ENCODE data around the gene ERC1. TPM values are rescaled to one million over a fixed set of nuclear protein-coding genes. Genes with fewer than 3 reads are reported as not detected.
A peak's percentile ranks its signal among the peaks of the same experiment; 100 is the strongest.

Gene ERC1
- total and polyA plus RNA-seq, 2 experiments from 2014 or later = 18.4 to 29.7 TPM

DNA sequence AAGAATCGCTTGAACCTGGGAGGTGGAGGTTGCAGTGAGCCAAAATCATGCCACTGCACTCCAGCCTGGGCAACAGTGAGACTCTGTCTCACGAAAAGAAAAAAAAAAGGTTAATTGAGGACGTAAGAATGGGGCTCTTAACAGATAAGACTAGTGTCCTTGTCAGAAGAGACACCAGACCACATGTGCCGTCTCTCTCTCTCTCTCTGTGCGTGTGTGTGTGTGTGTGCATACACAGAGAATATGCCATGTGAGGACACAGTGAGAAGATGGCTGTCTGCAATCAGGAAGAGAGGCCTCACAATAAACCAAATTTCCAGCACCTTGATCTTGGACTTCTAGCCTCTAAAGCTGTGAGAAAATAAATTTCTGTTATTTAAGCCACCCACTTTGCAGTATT, 11.7 kb upstream of the ERC1 start:
- no peak for TF ChIP-seq EZH2 (IDR thresholded peaks at IDR 0.05; ENCODE audit: borderline replicate concordance)
- TF ChIP-seq, protein P1, sequence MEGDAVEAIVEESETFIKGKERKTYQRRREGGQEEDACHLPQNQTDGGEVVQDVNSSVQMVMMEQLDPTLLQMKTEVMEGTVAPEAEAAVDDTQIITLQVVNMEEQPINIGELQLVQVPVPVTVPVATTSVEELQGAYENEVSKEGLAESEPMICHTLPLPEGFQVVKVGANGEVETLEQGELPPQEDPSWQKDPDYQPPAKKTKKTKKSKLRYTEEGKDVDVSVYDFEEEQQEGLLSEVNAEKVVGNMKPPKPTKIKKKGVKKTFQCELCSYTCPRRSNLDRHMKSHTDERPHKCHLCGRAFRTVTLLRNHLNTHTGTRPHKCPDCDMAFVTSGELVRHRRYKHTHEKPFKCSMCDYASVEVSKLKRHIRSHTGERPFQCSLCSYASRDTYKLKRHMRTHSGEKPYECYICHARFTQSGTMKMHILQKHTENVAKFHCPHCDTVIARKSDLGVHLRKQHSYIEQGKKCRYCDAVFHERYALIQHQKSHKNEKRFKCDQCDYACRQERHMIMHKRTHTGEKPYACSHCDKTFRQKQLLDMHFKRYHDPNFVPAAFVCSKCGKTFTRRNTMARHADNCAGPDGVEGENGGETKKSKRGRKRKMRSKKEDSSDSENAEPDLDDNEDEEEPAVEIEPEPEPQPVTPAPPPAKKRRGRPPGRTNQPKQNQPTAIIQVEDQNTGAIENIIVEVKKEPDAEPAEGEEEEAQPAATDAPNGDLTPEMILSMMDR (IDR thresholded peaks at IDR 0.05; ENCODE audit: poor library complexity) = no peak
- no peak for TF ChIP-seq EZH2phosphoT487 (IDR thresholded peaks at IDR 0.05; ENCODE audit: low read depth, severe bottlenecking, unreplicated experiment)

DNA sequence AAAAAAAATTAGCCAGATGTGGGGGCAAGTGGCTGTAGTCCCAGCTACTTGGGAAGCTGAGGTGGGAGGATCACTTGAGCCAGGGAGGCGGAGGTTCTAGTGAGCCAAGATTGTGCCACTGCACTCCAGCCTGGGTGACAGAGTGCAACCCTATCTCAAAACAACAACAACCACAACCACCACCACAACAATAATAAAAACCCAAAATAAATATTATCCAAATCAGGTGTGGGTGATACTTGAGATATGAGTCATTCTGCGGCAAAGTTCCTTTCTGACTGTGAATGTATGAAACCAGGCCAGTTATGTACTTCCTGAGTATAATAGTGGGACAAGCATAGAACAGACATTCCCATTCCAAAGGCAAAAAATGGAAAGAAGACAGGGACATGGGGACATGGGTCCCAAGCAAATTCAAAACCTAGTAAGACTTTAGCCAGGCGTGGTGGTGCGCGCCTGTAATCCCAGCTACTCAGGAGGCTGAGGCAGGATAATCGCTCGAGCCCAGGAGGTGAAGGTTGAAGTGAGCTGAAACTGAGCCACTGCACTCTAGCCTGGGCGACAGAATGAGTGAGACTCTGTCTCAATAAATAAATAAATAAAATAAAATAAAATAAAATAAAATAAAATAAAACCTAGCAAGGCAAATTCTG, 9.7 kb upstream of the ERC1 start:
- 96% methylated on average over 8 of the region's 8 CpGs for WGBS (ENCODE audit: low lambda C conversion rate, missing lambda C conversion rate)
- H3K4me1 ChIP-seq (ENCODE audit: insufficient read depth) = no peaks in the 10 kb centered on the region
- no peak overlapping the region for H3K4me3 ChIP-seq

More for the DNA sequence above, 11.7 kb upstream of the ERC1 start:
- Histone ChIP-seq H3K4me2 (no peak overlapping the region), H3K4me1 (ENCODE audit: insufficient read depth) (no peaks in the 10 kb centered on the region), H4K20me1 (ENCODE audit: insufficient read depth, poor library complexity, severe bottlenecking) (no peaks in the 10 kb centered on the region), H2AFZ (no peak overlapping the region), H3K4me3 (no peak overlapping the region), H3K36me3 (replicated peaks; ENCODE audit: insufficient read depth, low read depth) (no peaks in the 10 kb centered on the region), H3K9me2 (replicated peaks; ENCODE audit: insufficient read depth) (no peaks in the 10 kb centered on the region), H3K9me3 (ENCODE audit: low read depth) (no peaks in the 10 kb centered on the region), H3K27ac (no peak overlapping the region), H3K79me2 (no peaks in the 10 kb centered on the region), H3K27me3 (no peaks in the 10 kb centered on the region)
- DNase-seq (ENCODE audit: low spot score) = no peak
- WGBS (ENCODE audit: low lambda C conversion rate, missing lambda C conversion rate) = 65% methylated on average over 5 of the region's 5 CpGs

DNA sequence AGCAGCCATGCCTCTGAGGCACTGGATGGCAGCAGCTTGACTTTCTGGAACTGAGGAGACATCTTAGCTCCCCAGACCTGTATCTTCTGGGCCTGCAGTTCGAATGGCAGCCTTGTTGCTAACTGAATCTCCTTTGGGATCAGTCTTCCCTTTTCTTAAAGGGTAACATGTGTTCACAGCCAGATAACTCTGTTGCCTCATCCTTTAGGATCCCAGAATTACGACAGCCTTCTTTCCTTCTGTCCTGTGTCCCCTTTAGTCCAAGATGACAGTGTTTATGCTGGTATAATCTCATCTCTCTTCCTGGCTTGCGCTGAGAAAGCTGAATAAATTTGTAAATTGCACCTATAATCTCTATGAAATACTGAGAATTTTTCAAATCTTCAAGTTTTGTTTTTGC, 9.1 kb upstream of the ERC1 start:
- H2AFZ ChIP-seq = no peak overlapping the region
- H4K20me1 ChIP-seq (ENCODE audit: insufficient read depth, poor library complexity, severe bottlenecking) = no peaks in the 10 kb centered on the region
- no peak for TF ChIP-seq EZH2phosphoT487 (IDR thresholded peaks at IDR 0.05; ENCODE audit: low read depth, severe bottlenecking, unreplicated experiment)
- H3K9me2 ChIP-seq (replicated peaks; ENCODE audit: insufficient read depth) = no peaks in the 10 kb centered on the region
- no peaks in the 10 kb centered on the region for H3K4me1 ChIP-seq (ENCODE audit: insufficient read depth)
- no peak overlapping the region for H3K4me3 ChIP-seq
- no peaks in the 10 kb centered on the region for H3K9me3 ChIP-seq (ENCODE audit: low read depth)
- no peaks in the 10 kb centered on the region for H3K27me3 ChIP-seq
- no peaks in the 10 kb centered on the region for H3K36me3 ChIP-seq (replicated peaks; ENCODE audit: insufficient read depth, low read depth)
- DNase-seq (ENCODE audit: low spot score) = no peak
- H3K4me2 ChIP-seq = no peak overlapping the region
- no peak overlapping the region for H3K27ac ChIP-seq
- no peaks in the 10 kb centered on the region for H3K79me2 ChIP-seq
- 83% methylated on average over 3 of the region's 3 CpGs for WGBS (ENCODE audit: low lambda C conversion rate, missing lambda C conversion rate)

More for the DNA sequence above, 9.7 kb upstream of the ERC1 start:
- Histone ChIP-seq H3K9me3 (ENCODE audit: low read depth) (no peaks in the 10 kb centered on the region), H3K9me2 (replicated peaks; ENCODE audit: insufficient read depth) (no peaks in the 10 kb centered on the region), H3K79me2 (no peaks in the 10 kb centered on the region), H3K4me2 (no peak overlapping the region), H3K36me3 (replicated peaks; ENCODE audit: insufficient read depth, low read depth) (no peaks in the 10 kb centered on the region), H3K27ac (no peak overlapping the region), H2AFZ (no peak overlapping the region), H3K27me3 (no peaks in the 10 kb centered on the region), H4K20me1 (ENCODE audit: insufficient read depth, poor library complexity, severe bottlenecking) (no peaks in the 10 kb centered on the region)
- DNase-seq (ENCODE audit: low spot score) = no peak
- TF ChIP-seq, protein P1 (IDR thresholded peaks at IDR 0.05; ENCODE audit: poor library complexity) = no peak
- no peak for TF ChIP-seq EZH2 (IDR thresholded peaks at IDR 0.05; ENCODE audit: borderline replicate concordance)
- no peak for TF ChIP-seq EZH2phosphoT487 (IDR thresholded peaks at IDR 0.05; ENCODE audit: low read depth, severe bottlenecking, unreplicated experiment)

GRCh38 chr12:988646-989045, 2.4 kb upstream of the ERC1 start:
- Histone ChIP-seq H3K9me2 (replicated peaks; ENCODE audit: insufficient read depth) (no peaks in the 10 kb centered on the region), H3K79me2 (peaks cover 38% of the 10 kb centered on the region), H3K4me2 (peak overlapping the region; percentile 89), H3K36me3 (replicated peaks; ENCODE audit: insufficient read depth, low read depth) (no peaks in the 10 kb centered on the region), H2AFZ (no peak overlapping the region), H3K4me3 (no peak overlapping the region), H4K20me1 (ENCODE audit: insufficient read depth, poor library complexity, severe bottlenecking) (no peaks in the 10 kb centered on the region), H3K9me3 (ENCODE audit: low read depth) (no peaks in the 10 kb centered on the region), H3K4me1 (ENCODE audit: insufficient read depth) (peaks cover 23% of the 10 kb centered on the region), H3K27me3 (no peaks in the 10 kb centered on the region), H3K27ac (peak overlapping the region; percentile 100)
- 65% methylated on average over 4 of the region's 4 CpGs for WGBS (ENCODE audit: low lambda C conversion rate, missing lambda C conversion rate)
- TF ChIP-seq, protein P1 (IDR thresholded peaks at IDR 0.05; ENCODE audit: poor library complexity) = no peak
- no peak for DNase-seq (ENCODE audit: low spot score)

Measured in hepatocyte (in vitro differentiated cells).